Activated CD8-positive, alpha-beta T cell treated with anti-CD3 and anti-CD28 coated beads for 36 hours (primary cell): ENCODE data around the gene DOCK4. TPM values are rescaled to one million over a fixed set of nuclear protein-coding genes. Genes with fewer than 3 reads are reported as not detected.

Experiments
- ATAC-seq: fragments of 200-7000 bp; cut with Tn5 transposase; one replicate; pipeline ENCODE4 v1.10.0; 2021; ENCODE audit warnings: mild to moderate bottlenecking, moderate library complexity
- CTCF ChIA-PET: fragments of 350-600 bp; sonication (Branson Sonifier 250); formaldehyde crosslinking; loops from one replicate; lab custom pipeline; 2021; ENCODE audit warnings: antibody characterized with exemption; lab: Charles Lee
- POLR2A ChIA-PET: fragments of 350-600 bp; sonication (Branson Sonifier 250); formaldehyde crosslinking; loops from one replicate; lab custom pipeline; 2021; ENCODE audit warnings: antibody characterized with exemption; lab: Charles Lee
- DNase-seq: peaks from one replicate; pipeline ENCODE4 v3.0.0-alpha.2; 2020
- H3K27ac Mint-ChIP-seq: one replicate; pipeline ENCODE4 v1.8.0; 2021; ENCODE audit warnings: mild to moderate bottlenecking, mixed read lengths
- H3K27me3 Mint-ChIP-seq: one replicate; pipeline ENCODE4 v1.8.0; 2021; ENCODE audit warnings: mixed read lengths
- H3K36me3 Mint-ChIP-seq: one replicate; pipeline ENCODE4 v1.8.0; 2021; ENCODE audit warnings: low read depth, mixed read lengths
- H3K4me1 Mint-ChIP-seq: one replicate; pipeline ENCODE4 v1.8.0; 2021; ENCODE audit warnings: low read depth, mixed read lengths
- H3K4me3 Mint-ChIP-seq: one replicate; pipeline ENCODE4 v1.8.0; 2021; ENCODE audit warnings: mild to moderate bottlenecking, moderate library complexity, mixed read lengths
- H3K9me3 Mint-ChIP-seq: one replicate; pipeline ENCODE4 v1.8.0; 2021; ENCODE audit warnings: mixed read lengths
- intact Hi-C: fragments of 100-400 bp; cut with micrococcal nuclease; formaldehyde crosslinking; loops from one replicate; pipeline ENCODE4 v1.10.0; 2022
- total RNA-seq, 2 experiments: library from RNA; stranded (reverse); gene quantifications; one replicate each; pipeline ENCODE4 v1.2.3, GENCODE V29; 2021
- TF ChIP-seq, protein P1 (sequence below): fragments of 200-600 bp; IDR thresholded peaks from one replicate; pipeline ENCODE4 v1.8.0; 2022; ENCODE audit warnings: antibody characterized with exemption, mild to moderate bottlenecking

The DOCK4 gene
- total RNA-seq, 2 experiments from 2014 or later = 0.31 to 0.32 TPM

DNA sequence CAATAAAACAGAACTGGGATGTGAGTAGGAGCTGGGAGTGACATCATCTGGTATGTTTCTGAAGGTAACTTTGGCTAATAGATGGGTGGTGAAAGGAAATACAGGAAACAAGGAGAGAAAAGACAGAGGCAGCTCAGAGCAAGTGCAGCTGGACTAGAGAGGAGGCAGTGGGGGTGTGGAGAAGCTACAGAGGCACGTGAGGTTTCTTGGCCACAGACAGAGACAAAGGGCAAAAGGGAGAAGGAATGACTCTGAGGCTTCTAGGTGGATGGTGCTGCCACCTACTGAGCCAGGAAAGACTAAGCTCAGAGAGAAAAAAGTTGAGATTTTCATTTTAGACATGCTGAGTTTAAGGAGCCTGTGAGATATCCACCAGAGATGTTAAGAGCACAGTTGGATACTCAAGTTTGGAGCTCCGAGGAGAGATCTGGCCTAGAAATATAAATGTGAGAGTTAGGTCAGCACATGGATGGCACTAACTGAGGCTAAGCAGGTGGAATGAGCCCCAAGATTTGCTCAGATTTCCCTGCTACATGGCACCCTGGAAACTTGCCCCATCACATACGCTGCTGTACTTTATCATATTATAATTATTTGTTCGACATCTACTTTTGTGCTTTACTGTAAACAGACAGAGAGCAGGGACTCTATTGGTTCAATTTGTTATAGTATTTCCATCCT lies 350.9 kb downstream of the DOCK4 start:
- H3K4me1 Mint-ChIP-seq = no peaks in the 10 kb centered on the region
- intact Hi-C loops = no loop called here

DNA sequence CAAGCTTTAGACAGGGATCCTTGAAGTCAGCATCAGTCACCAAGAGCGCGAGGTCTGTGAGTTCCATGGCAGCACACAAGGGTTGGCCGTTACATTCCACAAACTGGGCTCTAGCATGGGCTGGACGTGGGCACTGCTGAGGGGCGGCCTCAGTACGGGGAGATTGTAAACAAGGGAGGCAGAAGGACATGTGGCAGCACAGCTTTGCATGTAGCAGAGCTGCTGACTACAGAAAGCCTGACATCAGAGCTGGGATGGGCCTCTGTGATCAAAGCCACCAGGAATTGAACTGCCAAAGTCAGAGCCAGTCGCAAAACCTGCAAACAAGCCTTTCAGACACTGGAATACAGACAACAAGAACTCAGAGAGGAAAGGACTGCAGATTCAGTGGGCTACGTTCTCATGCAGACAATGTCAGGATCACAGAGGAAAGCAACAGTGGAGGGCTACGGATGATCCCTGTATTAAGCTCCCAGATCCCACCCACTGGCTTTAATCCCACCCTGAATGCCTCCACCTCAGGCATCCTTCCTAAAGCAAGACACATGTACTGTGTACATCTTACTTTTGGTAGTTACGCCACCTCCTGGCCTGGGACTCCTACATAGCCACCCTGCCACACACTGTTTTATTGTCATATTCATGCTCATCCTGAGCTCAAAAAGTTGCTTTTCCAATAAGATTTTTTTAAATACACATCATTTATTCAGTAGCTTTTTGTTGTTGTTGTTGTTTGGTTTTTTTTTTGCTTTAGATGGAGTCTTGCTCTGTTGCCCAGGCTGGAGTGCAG lies 352.8 kb downstream of the DOCK4 start:
- no peaks in the 10 kb centered on the region for H3K4me1 Mint-ChIP-seq
- intact Hi-C loops = no loop called here
- ChIA-PET CTCF (interaction anchor here (0.9 to 2.3 kb wide), 3 partner anchors 22 to 101 kb away, joined by 3 to 10 read pairs (median 3); no protein-coding TSS in a partner anchor), POLR2A (no interaction called here)
- no peak overlapping the region for H3K27ac Mint-ChIP-seq
- peaks cover 9% of the 10 kb centered on the region for H3K27me3 Mint-ChIP-seq
- H3K4me3 Mint-ChIP-seq = no peak overlapping the region
- no peaks in the 10 kb centered on the region for H3K36me3 Mint-ChIP-seq
- no peak for ATAC-seq
- TF ChIP-seq, protein P1, sequence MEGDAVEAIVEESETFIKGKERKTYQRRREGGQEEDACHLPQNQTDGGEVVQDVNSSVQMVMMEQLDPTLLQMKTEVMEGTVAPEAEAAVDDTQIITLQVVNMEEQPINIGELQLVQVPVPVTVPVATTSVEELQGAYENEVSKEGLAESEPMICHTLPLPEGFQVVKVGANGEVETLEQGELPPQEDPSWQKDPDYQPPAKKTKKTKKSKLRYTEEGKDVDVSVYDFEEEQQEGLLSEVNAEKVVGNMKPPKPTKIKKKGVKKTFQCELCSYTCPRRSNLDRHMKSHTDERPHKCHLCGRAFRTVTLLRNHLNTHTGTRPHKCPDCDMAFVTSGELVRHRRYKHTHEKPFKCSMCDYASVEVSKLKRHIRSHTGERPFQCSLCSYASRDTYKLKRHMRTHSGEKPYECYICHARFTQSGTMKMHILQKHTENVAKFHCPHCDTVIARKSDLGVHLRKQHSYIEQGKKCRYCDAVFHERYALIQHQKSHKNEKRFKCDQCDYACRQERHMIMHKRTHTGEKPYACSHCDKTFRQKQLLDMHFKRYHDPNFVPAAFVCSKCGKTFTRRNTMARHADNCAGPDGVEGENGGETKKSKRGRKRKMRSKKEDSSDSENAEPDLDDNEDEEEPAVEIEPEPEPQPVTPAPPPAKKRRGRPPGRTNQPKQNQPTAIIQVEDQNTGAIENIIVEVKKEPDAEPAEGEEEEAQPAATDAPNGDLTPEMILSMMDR = no peak
- peaks cover 4% of the 10 kb centered on the region for H3K9me3 Mint-ChIP-seq
- DNase-seq = no peak

More for the DNA sequence above, 350.9 kb downstream of the DOCK4 start:
- ChIA-PET CTCF (interaction anchor here (0.6 to 2.3 kb wide), 7 partner anchors 12 to 383 kb away, joined by 3 to 10 read pairs (median 3); no protein-coding TSS in a partner anchor), POLR2A (no interaction called here)
- no peak overlapping the region for H3K27ac Mint-ChIP-seq
- ATAC-seq (peak; percentile 60), DNase-seq (peak; percentile 16)
- H3K27me3 Mint-ChIP-seq = peaks cover 5% of the 10 kb centered on the region
- H3K9me3 Mint-ChIP-seq = peaks cover under 1% of the 10 kb centered on the region
- H3K36me3 Mint-ChIP-seq = no peaks in the 10 kb centered on the region
- TF ChIP-seq, protein P1 = peak; percentile 19
- H3K4me3 Mint-ChIP-seq = no peak overlapping the region

DNA sequence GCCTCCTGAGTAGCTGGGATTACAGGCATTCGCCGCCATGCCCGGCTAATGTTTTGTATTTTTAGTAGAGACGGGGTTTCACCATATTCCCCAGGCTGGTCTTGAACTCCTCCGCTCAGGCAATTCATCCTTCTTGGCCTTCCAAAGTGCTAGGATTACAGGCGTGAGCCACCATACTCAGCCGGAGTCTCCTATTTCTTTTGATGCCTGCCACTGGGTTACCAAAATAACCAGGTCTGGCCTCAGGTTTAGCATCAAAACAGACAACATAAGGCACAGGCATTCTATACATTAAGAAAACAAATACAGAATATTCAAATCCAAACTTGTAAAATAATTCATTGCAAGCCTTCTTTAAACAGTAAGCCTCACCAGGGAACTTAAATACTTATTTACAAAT lies 354.1 kb downstream of the DOCK4 start:
- DNase-seq (no peak), ATAC-seq (no peak)
- Mint-ChIP-seq H3K27me3 (peaks cover 9% of the 10 kb centered on the region), H3K9me3 (peaks cover 4% of the 10 kb centered on the region), H3K4me3 (no peak overlapping the region), H3K36me3 (no peaks in the 10 kb centered on the region), H3K27ac (no peak overlapping the region), H3K4me1 (no peaks in the 10 kb centered on the region)
- POLR2A ChIA-PET = no interaction called here
- intact Hi-C loops = no loop called here
- TF ChIP-seq, protein P1 = no peak
- CTCF ChIA-PET = interaction anchor here (0.9 kb wide), 1 partner anchor 100 kb away, joined by 3 read pairs; no protein-coding TSS in a partner anchor

DNA sequence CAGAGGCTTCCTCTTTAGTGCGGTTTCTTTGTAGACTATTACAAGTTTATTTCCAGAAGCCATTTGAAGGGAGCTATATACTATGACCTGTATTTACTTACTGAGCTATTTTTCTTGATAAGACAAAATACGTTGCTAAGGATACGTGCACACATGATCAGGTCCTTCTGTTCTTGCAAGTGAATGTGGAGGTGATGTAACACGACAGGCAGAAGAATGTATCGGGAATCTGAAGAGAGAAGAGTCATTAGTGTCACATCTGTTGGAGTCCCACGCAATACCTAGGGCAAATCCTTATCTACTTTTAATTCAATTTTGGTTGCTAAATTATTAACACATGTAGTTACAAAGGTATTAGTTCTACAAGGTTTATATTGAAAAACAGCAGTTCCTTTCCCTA lies 359.3 kb downstream of the DOCK4 start:
- DNase-seq (no peak), ATAC-seq (no peak)
- POLR2A ChIA-PET = no interaction called here
- intact Hi-C loops = no loop called here
- Mint-ChIP-seq H3K4me1 (peaks cover 1% of the 10 kb centered on the region), H3K9me3 (peaks cover 4% of the 10 kb centered on the region), H3K4me3 (no peak overlapping the region), H3K36me3 (no peaks in the 10 kb centered on the region), H3K27ac (no peak overlapping the region), H3K27me3 (peaks cover 9% of the 10 kb centered on the region)
- TF ChIP-seq, protein P1 = no peak
- CTCF ChIA-PET = no interaction called here

DNA sequence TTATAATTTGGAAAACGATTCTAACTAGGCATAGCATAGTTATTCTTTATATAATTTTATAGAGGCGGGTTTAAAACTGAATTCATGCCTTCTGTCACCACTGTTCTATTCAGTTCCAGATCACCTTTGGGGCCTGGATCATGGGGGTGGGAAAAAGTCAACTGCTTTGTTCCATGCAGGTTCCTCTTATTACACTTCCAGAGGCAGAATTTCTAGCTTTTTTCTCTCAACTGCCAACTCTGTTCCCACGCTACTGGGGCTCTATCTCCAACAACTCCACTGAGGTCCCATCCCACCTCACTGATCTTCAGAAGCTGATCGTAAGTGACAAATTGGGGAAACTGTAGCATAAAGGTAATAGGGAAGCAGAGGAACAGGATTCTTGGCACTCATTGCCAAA lies 360.3 kb downstream of the DOCK4 start:
- Mint-ChIP-seq H3K27ac (no peak overlapping the region), H3K4me1 (peaks cover 7% of the 10 kb centered on the region), H3K9me3 (peaks cover 4% of the 10 kb centered on the region), H3K27me3 (peaks cover 9% of the 10 kb centered on the region), H3K4me3 (no peak overlapping the region), H3K36me3 (no peaks in the 10 kb centered on the region)
- intact Hi-C loops = no loop called here
- DNase-seq (no peak), ATAC-seq (no peak)
- TF ChIP-seq, protein P1 = no peak
- ChIA-PET CTCF (no interaction called here), POLR2A (no interaction called here)
